HG02970 (cell line): ENCODE measurements around the gene HOXA5.

Experiments used
- ATAC-seq: cut with Tn5 transposase; IDR thresholded peaks from one replicate; pipeline ENCODE4 v1.9.1; 2021; ENCODE audit warnings: mild to moderate bottlenecking, moderate library complexity, moderate number of reproducible peaks; ENCODE audit not compliant: unreplicated experiment, low FRiP score

Gene HOXA5

DNA sequence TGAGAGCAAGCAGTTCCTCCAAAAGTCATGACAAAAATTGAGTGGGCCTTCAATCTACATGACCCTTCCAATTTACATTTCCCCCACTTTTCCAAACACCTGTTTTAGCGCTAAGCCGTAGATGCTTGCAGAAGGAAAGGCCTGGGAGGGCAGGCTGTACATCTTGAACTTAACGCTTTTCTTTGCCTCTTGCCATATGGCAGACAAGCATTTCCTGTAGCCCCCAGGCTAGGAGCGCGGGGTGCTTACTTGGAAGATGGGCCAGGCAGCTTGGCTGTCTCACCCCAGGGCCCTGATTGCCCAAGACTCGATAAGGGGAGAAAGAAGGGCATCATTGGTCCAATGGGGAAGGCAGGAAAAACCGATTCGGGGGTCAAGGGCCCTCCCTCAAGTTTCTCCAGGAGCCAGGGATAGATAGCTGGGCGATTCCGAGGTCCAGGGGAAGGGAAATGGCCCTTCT lies 28.9 kb upstream of the HOXA5 start:
- ATAC-seq: no peak

DNA sequence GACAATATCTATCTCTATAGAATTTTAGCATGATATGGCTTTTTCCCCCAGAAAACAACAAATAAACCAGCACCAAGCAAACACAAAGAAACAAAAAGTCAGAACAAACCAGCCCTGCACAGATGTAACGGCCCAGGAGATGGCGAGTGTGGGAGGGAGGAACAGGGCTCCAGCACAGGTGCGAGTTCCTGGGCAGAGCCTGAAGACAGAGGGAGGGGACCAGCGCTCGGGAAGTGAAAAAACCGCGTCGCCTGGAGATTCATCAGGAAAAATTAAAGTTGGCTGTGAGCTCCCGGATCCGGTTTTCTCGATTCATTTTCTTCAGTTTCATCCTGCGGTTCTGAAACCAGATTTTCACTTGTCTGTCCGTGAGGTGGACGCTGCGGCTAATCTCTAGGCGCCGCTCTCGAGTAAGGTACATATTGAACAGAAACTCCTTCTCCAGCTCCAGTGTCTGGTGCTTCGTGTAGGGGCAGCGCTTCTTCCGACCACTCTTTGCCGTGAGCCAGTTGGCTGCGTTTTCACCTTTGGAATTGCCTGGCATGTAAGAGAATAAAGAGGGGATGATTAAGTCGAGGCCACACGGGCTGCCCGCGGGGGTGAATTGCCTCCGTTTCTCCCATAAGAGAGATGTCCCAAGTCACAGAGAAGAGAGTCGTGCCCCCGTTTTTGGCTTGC lies 28.3 kb upstream of the HOXA5 start:
- ATAC-seq: no peak

DNA sequence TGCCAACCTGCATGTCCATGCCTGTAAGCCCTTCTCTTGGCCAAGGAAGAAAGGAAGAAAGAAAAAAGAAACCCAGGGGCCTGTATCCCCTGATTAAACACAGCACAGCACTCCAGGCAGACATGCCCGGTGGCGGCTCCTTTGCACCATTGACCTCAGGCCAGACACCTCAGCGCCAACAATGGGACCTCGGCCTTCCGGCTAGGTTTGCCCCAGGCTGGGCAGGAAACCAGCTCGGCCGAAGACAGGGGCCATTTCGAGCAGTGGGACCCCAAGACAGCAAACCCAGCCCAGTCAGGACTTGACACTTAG lies 27.8 kb upstream of the HOXA5 start:
- ATAC-seq: no peak

DNA sequence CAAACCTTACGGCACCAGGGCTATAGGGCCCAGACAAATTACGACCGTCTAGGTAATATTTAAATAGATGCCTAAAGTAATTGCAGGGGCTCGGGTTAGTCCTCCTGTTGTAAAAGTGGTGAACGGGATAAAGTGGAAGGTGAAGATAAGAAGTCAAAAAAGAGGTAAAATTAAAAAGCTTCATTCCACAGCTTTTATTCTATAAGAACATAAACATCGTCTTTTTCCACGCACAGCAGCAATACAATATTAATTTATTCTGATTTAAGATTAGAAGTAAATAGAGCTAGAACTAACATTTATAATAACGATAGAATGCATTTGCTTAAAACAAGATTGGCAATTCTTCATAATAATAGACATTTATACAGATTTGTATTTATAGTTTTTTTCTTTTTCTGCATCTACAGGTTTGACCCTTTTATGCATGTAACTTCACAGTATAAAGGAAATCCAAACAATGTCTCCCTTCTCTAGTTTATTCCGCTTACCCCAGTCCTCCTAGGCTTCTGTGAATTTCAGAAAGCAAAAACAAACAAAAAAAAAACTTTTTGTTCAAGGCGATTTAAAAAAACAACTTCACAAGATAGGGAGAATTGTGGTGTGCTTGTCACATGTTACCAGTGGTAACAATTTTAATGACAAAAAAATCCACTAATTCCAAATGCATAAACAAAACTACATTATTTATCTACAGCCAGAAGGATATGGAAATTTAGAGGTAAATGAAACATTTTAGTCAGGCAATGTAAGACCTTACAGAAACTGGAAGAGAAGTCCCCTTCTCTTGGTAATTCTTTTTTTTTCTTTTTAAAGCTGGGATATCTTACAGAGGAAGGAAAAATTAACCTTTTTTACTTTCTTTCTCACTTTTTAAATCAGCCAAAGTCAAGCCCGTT lies 27.2 kb upstream of the HOXA5 start:
- no peak for ATAC-seq

DNA sequence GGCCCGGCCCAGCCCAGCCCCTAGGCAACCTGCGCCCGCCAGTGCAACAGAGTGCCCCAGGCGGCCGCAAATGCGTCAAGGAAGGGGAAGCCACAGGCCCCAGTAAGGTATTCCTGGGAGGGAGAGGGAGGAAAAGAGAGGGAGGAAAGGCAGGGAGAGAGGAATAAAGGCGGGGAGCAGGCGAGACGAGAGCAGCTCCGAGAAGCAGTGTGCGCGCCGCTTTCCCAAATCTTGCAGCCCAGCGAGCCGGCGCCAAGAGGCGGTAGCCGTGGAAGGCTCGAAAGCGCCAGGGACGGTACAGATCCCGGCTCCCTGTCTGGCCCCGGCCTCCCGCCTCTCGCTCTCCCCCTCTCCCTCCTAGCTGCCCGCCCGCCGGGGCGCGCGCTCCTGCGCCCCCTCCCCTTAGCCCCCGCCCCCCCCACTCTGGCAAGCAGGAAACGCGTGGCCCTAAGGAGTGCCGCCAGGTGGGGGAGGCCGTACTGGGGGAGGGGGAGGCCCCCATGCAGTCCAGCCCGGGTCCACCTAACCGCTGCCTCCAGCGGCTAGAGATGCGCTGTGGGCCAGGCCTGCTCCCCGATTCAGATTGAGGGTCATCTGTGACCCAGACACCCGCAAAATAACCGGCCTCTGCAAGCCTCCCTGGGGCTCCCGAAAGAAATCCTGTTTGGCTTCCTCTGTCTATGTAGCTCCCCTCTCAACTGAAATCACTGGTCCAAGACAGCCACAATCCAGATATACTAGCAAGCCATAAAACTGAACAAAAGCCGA lies 26.4 kb upstream of the HOXA5 start:
- ATAC-seq: no peak

DNA sequence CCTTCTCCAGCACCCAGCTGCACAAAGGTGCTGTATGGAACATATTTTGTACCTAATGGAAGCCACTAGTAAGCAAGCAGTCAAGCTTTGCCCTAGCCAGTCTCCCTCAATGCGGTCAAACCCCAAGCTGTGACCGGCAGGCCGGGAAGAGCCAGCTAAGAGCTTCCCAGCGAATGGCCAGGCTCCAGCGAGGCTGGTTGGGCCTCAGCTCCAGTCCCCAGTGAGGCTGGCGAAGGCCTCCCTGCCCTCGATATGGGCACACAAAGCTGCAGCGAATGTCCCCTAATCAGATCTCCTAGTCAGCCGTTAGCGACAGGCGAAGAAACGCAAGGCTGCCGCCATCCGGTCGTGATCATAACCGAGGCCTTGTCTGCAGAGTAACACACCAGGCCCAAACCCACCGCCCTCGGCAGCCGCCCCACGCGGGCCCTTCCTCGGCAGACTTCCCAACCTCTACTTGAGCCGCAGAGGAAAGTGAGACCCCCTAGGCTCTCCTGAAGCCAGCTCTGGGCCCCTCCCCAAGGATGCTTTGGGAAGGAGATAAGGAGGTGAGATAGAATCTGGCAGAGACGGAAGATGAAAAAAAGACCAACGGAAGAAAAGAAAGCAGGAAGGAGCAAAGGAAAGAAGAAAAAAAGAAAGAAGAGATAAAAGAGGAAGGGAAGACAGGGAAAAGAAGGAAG lies 24.9 kb upstream of the HOXA5 start:
- no peak for ATAC-seq

DNA sequence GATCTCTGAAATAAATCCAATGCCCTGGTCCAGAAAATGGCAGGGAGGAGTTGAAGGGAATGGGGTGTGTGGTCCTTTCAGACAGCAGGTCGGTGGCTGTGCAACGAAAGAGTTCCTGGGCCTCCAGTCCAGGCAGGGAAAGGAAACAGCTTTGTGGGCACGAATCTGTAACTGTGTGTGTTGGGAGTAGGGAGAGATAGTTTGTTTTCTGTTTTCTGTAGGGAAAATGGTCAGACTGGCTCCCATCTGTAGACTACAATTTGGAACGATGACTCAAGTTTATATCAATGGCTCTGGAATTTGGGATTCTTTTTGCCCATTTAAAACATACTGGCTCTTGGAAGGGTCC lies 24.4 kb upstream of the HOXA5 start:
- ATAC-seq: no peak

DNA sequence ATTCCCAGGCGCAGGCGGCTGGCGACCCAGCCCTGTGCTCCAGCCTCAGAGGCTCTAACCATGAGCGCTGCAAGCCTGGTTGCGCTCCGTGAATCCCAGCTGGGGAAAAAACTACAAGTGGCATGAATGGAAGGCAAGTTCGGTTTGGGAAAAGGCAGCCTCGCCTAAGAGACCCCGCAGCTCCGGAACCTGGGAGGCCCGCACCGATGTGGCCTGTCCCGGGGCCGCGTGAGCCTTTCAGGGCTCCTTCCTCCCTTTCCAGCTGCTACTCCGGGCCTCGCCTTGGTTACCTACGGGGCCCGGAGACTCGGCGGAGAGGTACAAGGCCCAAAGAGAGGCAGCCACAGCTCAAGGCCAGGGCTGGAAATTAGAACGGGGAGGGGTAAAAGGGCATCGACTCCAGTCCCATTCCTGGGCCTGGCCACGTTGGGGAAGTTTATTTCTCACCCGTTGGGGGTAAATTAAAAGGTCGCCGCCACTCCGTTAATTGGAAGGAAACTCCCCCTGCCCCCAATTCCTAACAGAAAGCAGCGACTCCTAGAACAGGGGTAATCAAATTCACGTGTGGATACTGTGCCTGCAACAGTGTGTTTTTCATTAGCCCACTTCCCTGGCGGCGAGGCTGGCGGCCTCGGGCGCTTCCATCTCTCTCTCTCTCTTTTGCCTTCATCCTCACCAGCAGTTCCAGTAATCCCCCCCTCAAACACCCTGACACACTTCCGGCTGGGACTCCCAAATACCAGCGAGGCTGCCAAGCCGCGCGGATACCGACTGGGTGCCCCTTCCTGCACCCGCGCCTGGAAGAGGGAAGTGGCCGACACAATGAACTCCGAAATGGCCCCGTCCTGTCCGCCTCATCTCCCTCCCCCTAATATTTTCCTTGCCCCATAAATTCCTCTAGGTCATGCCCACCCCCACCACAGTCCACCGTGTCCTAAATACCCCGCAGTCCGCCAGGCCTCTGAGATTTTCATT lies 23.3 kb upstream of the HOXA5 start:
- no peak for ATAC-seq

DNA sequence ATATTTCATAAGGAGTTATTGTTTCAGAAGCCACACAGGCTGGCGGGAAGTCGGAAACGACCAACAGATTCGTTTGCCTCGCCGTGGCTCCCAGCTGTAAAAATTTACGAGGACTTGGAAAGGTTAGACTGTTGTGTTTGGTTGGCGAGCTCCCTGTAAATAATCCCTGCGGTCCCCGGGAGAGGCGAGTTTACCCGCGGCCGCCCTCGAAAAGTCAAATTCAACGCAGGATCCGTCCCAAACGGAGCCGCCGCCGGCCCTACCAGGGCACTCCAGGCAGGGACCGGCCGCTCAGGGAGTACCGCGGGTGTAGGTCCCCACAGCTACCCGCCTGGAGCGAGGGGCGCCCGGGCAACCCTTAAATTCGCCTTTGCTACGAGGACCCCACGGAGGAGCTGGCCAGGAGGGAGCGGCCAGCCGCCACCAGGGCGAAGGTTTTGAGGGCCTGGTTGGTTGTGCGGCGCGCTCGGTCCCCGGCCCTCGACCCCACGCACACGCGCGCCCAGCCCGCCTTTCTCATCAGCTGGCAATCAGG lies 22.6 kb upstream of the HOXA5 start:
- ATAC-seq: no peak

DNA sequence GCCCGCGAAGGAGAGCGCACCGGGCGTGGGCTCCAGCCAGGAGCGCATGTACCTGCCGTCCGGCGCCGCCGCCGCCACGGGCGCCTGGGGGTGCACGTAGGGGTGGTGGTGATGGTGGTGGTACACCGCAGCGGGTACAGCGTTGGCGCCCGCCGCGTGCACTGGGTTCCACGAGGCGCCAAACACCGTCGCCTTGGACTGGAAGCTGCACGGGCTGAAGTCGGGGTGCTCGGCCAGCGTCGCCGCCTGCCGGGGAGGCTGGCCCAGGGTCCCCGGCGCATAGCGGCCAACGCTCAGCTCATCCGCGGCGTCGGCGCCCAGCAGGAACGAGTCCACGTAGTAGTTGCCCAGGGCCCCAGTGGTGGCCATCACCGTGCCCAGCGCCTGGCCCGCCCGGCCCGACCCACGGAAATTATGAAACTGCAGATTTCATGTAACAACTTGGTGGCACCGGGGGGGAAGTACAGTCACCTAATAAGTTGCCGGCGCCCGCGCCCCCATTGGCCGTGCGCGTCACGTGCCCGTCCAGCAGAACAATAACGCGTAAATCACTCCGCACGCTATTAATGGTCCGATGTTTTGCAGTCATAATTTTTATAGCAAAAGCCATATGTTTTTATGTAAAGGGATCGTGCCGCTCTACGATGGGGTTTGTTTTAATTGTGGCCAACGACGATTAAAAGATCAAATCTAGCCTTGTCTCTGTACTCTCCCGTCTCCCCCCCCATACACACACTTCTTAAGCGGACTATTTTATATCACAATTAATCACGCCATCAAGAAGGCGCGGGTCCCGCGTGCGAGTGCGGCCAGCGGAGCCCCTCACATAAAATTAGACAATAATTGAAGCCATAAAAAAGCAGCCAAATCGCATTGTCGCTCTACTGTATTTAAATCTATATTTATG lies 21.9 kb upstream of the HOXA5 start, which contains the start of gene HOXA9:
TSS of gene HOXA9 (minus strand) at position 449 of the 907 bp plus-strand sequence. CDS start at position 369, 80 bp downstream.
- no peak for ATAC-seq

DNA sequence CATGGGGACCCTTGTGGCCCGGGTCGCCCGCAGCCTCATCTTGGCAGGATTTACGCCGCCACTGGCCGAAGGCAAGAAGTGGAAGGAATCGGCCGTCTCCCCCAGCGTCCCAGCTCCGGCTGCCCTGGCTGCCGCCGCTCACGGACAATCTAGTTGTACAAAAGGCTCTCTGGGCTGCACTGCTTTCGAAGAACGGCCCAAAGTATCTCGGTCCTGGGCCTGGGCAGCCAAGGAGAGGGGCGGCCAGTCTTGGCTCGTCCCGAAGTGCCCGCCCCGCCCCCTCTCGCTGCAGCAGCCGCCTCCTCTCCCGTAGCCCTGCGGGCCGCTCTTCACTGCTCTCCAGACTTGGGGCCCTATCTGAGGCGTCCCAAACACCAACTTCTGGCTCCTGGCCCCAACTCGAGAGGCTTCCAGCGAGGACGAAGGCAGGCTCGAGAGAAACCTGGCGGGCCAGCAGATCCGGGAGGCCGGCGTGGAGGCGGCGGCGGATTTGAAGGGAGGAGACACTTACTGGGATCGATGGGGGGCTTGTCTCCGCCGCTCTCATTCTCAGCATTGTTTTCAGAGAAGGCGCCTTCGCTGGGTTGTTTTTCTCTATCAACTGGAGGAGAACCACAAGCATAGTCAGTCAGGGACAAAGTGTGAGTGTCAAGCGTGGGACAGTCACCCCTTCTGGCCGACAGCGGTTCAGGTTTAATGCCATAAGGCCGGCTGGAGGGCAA lies 21.0 kb upstream of the HOXA5 start:
- ATAC-seq: no peak

DNA sequence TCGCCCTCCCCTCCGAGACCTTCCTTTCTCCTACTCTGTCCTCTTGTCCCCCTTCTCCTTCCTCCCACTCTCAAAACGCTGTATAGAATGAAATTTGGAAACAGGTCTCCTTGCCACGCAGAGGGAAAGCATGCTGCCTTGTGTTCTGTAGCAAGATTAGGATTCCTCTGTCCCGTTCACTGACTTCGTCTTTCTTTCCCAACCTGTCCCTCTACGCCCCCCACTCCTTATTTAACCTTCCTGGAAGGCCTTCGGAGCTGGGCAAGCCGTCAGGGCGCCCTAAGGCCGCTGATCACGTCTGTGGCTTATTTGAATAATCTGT lies 20.5 kb upstream of the HOXA5 start:
- no peak for ATAC-seq

DNA sequence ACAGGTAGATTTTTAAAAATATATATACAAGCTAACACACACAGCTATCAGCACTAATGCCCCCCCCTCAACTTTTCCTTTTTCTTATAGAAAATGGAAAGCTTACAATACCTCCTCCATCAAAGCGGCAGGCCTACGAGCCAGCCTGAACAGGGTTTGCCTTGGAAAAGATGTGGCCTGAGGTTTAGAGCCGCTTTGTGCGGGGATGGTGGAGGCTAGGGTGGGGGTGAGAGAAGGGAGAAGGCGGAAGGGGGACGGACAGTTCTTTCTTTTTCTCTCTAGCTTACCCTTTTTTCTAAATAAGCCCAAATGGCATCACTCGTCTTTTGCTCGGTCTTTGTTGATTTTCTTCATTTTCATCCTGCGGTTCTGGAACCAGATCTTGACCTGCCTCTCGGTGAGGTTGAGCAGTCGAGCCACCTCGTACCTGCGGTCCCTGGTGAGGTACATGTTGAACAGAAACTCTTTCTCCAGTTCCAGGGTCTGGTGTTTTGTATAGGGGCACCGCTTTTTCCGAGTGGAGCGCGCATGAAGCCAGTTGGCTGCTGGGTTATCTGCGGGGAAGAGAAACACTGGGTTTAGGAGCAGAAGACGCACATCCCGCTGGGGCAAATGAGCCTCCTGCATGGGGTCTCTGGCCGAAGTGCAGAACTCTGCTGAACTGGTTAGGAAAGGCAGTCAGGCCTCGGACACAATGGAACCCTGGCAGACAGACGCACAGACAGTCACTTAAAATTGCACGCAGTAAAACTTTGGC lies 20.0 kb upstream of the HOXA5 start:
- ATAC-seq: no peak

DNA sequence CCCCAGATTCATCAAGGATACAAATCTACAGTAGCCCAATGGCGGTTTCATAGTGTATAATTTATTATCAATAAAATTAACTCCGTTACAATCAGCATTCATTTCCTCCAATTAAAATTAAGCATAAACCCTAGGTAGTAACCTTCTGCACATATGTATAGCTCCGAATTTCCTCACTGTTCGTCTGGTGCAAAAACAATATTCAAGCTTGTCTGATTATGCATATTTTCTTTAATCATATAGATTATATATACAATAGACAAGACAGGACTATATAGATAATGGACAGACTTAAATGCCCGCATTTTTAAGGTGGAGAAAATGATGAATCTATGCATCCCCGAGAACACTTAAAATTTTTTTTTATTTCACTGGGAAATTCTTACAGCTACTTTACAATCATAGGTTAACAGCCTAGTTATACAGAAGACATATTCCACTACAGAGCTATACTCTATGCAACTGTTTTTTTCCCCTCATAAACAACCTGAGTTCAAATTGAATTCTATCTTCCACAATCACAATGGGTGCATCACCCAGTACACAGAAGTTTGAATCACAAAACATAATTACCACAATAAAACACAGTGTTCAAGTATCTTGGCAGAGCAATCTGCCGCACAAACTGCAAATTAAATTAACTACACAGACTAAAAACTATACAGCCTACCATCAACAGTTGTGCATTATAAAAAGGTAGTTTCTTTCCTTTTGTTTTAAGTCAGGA lies 19.2 kb upstream of the HOXA5 start:
- ATAC-seq: no peak

DNA sequence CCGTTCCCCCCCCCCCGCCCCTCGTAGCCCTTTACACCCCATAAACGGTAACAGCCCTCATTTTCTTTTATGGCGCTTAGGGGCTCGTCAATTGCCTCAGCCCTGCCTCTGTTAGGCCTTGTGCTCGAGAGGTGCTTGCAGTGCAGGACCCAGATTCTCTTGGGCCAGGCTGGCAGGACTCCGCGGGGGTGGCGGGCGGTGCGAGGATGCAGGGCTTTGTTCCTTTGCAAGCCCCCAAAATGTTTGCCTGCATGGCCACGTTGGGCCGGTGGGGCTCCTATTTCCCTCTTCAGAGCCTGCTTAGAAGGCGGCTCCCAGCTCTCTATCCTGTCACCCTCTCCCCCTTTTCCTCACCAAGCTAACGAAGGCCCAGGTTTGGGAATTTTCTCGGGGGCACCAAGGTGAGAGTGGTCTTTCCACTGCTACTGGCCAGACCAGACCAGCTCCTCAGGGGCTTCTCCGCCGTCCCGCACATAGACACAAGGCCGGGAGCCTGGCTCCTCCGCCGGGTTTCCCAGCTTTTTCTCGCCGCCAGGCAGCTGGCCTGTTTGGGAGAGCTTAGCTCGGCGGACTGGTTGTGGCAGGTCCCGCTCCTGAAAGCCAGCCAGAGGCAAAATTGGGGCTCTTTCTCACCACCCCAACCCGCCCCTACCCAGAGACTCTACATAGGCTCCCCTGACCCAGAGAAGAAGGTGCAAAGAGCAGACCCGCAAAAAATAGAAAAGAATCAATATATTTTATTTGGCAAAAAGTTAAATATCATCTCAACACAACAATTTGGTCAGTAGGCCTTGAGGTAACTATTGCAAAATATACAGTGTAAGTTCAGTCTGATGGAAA lies 18.5 kb upstream of the HOXA5 start:
- no peak for ATAC-seq
